Measurements from ENCODE around the gene VPS72. TPM values are rescaled to one million over a fixed set of nuclear protein-coding genes. Genes with fewer than 3 reads are reported as not detected.

The VPS72 gene
- total RNA-seq, 1 experiment from 2014 or later, result 103 TPM

- Mint-ChIP-seq H3K9me3 (no peaks in the 10 kb centered on the region), H3K4me1 (peaks cover 13% of the 10 kb centered on the region), H3K36me3 (peaks cover under 1% of the 10 kb centered on the region; the same call in 1 of the 2 replicates), H3K27ac (peak overlapping the region; percentile 19; the same call in 1 of the 2 replicates), H3K4me3 (no peak overlapping the region), H3K27me3 (ENCODE audit: low read depth) (no peaks in the 10 kb centered on the region; the same call in 1 of the 2 replicates)
- no peak for TF ChIP-seq SMAD3 (CRISPR knock-in tag; IDR thresholded peaks at IDR 0.05; ENCODE audit: borderline replicate concordance)
- TF ChIP-seq PREB (CRISPR knock-in tag; IDR thresholded peaks at IDR 0.05; ENCODE audit: borderline replicate concordance), result no peak
- no peak for TF ChIP-seq ERG (CRISPR knock-in tag; IDR thresholded peaks at IDR 0.05)
- TF ChIP-seq ZSCAN18 (CRISPR knock-in tag; IDR thresholded peaks at IDR 0.05), result no peak
- TF ChIP-seq RELA (CRISPR knock-in tag; IDR thresholded peaks at IDR 0.05; ENCODE audit: borderline replicate concordance), result no peak
- TF ChIP-seq, protein P1, sequence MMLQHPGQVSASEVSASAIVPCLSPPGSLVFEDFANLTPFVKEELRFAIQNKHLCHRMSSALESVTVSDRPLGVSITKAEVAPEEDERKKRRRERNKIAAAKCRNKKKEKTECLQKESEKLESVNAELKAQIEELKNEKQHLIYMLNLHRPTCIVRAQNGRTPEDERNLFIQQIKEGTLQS (CRISPR knock-in tag; conservative IDR thresholded peaks at IDR 0.05), result no peak
- TF ChIP-seq, protein P2, sequence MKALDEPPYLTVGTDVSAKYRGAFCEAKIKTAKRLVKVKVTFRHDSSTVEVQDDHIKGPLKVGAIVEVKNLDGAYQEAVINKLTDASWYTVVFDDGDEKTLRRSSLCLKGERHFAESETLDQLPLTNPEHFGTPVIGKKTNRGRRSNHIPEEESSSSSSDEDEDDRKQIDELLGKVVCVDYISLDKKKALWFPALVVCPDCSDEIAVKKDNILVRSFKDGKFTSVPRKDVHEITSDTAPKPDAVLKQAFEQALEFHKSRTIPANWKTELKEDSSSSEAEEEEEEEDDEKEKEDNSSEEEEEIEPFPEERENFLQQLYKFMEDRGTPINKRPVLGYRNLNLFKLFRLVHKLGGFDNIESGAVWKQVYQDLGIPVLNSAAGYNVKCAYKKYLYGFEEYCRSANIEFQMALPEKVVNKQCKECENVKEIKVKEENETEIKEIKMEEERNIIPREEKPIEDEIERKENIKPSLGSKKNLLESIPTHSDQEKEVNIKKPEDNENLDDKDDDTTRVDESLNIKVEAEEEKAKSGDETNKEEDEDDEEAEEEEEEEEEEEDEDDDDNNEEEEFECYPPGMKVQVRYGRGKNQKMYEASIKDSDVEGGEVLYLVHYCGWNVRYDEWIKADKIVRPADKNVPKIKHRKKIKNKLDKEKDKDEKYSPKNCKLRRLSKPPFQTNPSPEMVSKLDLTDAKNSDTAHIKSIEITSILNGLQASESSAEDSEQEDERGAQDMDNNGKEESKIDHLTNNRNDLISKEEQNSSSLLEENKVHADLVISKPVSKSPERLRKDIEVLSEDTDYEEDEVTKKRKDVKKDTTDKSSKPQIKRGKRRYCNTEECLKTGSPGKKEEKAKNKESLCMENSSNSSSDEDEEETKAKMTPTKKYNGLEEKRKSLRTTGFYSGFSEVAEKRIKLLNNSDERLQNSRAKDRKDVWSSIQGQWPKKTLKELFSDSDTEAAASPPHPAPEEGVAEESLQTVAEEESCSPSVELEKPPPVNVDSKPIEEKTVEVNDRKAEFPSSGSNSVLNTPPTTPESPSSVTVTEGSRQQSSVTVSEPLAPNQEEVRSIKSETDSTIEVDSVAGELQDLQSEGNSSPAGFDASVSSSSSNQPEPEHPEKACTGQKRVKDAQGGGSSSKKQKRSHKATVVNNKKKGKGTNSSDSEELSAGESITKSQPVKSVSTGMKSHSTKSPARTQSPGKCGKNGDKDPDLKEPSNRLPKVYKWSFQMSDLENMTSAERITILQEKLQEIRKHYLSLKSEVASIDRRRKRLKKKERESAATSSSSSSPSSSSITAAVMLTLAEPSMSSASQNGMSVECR (CRISPR knock-in tag; IDR thresholded peaks at IDR 0.05; ENCODE audit: borderline replicate concordance), result no peak
- no peak for TF ChIP-seq MYBL2 (CRISPR knock-in tag; IDR thresholded peaks at IDR 0.05)
- POLR2A ChIA-PET, result no interaction called here
- no peak for DNase-seq (ENCODE audit: low spot score)
- CTCF ChIA-PET, result interaction anchor here (0.7 to 1.1 kb wide), 2 partner anchors 29 to 58 kb away, joined by 3 read pairs; no protein-coding TSS in a partner anchor
- no peak for ATAC-seq
Observed at GRCh38 chr1:151193856-151194255, 3.9 kb upstream of the VPS72 start.

DNA sequence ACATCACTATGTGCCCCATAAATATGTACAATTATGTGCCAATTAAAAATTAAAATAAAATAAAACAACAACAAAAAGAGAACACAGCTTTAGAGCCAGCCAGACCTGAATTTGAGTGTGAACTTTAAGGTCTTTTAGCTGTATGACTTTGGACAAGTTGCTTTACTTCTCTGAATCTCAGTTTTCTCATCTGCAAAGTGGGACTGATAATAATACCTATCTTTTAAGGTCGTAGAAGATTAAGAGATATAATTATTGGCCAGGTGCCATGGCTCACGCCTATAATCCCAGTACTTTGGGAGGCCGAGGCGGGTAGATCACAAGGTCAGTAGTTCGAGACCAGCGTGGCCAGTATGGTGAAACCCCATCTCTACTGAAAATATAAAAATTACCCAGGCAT lies 3.3 kb upstream of the VPS72 start:
- no peak overlapping the region for H3K27ac Mint-ChIP-seq
- H3K9me3 Mint-ChIP-seq, result no peaks in the 10 kb centered on the region
- H3K4me3 Mint-ChIP-seq, result no peak overlapping the region
- H3K27me3 Mint-ChIP-seq (ENCODE audit: low read depth), result no peaks in the 10 kb centered on the region; the same call in 1 of the 2 replicates
- H3K4me1 Mint-ChIP-seq, result peaks cover 18% of the 10 kb centered on the region
- H3K36me3 Mint-ChIP-seq, result no peaks in the 10 kb centered on the region; the same call in 1 of the 2 replicates
- TF ChIP-seq NR3C1 (CRISPR knock-in tag; conservative IDR thresholded peaks at IDR 0.05; ENCODE audit: low read depth) (no peak), PRRX2 (CRISPR knock-in tag; IDR thresholded peaks at IDR 0.05) (no peak), ZNF416 (CRISPR knock-in tag; IDR thresholded peaks at IDR 0.05) (no peak), HMGXB4 (CRISPR knock-in tag; IDR thresholded peaks at IDR 0.05) (no peak), FOXP4 (CRISPR knock-in tag; IDR thresholded peaks at IDR 0.05) (no peak), ATF1 (CRISPR knock-in tag; IDR thresholded peaks at IDR 0.05) (no peak), RELA (CRISPR knock-in tag; IDR thresholded peaks at IDR 0.05; ENCODE audit: borderline replicate concordance) (no peak), SMAD4 (CRISPR knock-in tag; IDR thresholded peaks at IDR 0.05) (no peak)
- ATAC-seq (no peak), DNase-seq (ENCODE audit: low spot score) (no peak)
- ChIA-PET CTCF (interaction anchor here (0.6 to 1.1 kb wide), 3 partner anchors 28 to 93 kb away, joined by 3 to 4 read pairs (median 3); no protein-coding TSS in a partner anchor), POLR2A (no interaction called here)
